ENCODE results near the gene ASTL.

The ASTL gene

GRCh38 chr2:96112501-96113366, 25.6 kb downstream of the ASTL start:
- DNase-seq (ENCODE audit: low read depth in 2 of 2): no peak

- DNase-seq (ENCODE audit: low read depth in 2 of 2): no peak
These were observed 26.3 kb downstream of the ASTL start for GRCh38 chr2:96111823-96112500.

GRCh38 chr2:96111257-96111640, 27.1 kb downstream of the ASTL start:
- no peak for DNase-seq (ENCODE audit: low read depth in 2 of 2)

GRCh38 chr2:96110621-96111256, 27.6 kb downstream of the ASTL start:
- DNase-seq (ENCODE audit: low read depth in 2 of 2): no peak

GRCh38 chr2:96109931-96110511, 28.3 kb downstream of the ASTL start:
- DNase-seq (ENCODE audit: low read depth in 2 of 2): no peak

GRCh38 chr2:96109361-96109680, 29.0 kb downstream of the ASTL start:
- no peak for DNase-seq (ENCODE audit: low read depth in 2 of 2)

GRCh38 chr2:96108541-96109360, 29.6 kb downstream of the ASTL start:
- no peak for DNase-seq (ENCODE audit: low read depth in 2 of 2)

GRCh38 chr2:96108151-96108540, 30.2 kb downstream of the ASTL start:
- no peak for DNase-seq (ENCODE audit: low read depth in 2 of 2)

GRCh38 chr2:96107708-96108065, 30.6 kb downstream of the ASTL start:
- DNase-seq (ENCODE audit: low read depth in 2 of 2): no peak

- DNase-seq (ENCODE audit: low read depth in 2 of 2): no peak
These were observed 31.2 kb downstream of the ASTL start for GRCh38 chr2:96106991-96107707.

GRCh38 chr2:96105994-96106715, 32.1 kb downstream of the ASTL start:
- no peak for DNase-seq (ENCODE audit: low read depth in 2 of 2)

- DNase-seq (ENCODE audit: low read depth in 2 of 2): no peak
These were observed 33.0 kb downstream of the ASTL start for GRCh38 chr2:96105152-96105915.

GRCh38 chr2:96104487-96104861, 33.8 kb downstream of the ASTL start:
- DNase-seq (ENCODE audit: low read depth in 2 of 2): no peak

- no peak for DNase-seq (ENCODE audit: low read depth in 2 of 2)
These were observed 34.4 kb downstream of the ASTL start for GRCh38 chr2:96103761-96104486.

GRCh38 chr2:96103187-96103601, 35.1 kb downstream of the ASTL start:
- no peak for DNase-seq (ENCODE audit: low read depth in 2 of 2)

GRCh38 chr2:96102596-96103186, 35.6 kb downstream of the ASTL start:
- no peak for DNase-seq (ENCODE audit: low read depth in 2 of 2)

GRCh38 chr2:96100893-96101304, 37.4 kb downstream of the ASTL start:
- DNase-seq (ENCODE audit: low read depth in 2 of 2): no peak
